HepG2 (cell line): ENCODE data around the gene DSG2. TPM values are rescaled to one million over a fixed set of nuclear protein-coding genes. Genes with fewer than 3 reads are reported as not detected.

ENCODE experiments used
- ATAC-seq: fragments of 200-7000 bp; cut with Tn5 transposase; 3 replicates; pipeline ENCODE4 v1.9.1; 2020; ENCODE audit warnings: mild to moderate bottlenecking, moderate library complexity
- BruUV-seq: library from RNA; stranded (reverse); fragments of 400-500 nt; replicated peaks from 2 replicates; lab custom pipeline; 2021; lab: Mats Ljungman, UMichigan
- CTCF ChIA-PET: fragments of 300-600 bp; formaldehyde crosslinking; extraction: SDS; loops from one replicate; lab custom pipeline; 2021; ENCODE audit warnings: low total read pairs, inconsistent platforms, low intra/inter-chr PET ratio; lab: Yijun Ruan, JAX
- POLR2A ChIA-PET: fragments of 350-600 bp; sonication (Branson Sonifier 250); formaldehyde crosslinking; loops from one replicate; lab custom pipeline; 2020; ENCODE audit warnings: antibody characterized with exemption, inconsistent platforms; lab: Yijun Ruan, JAX
- DNase-seq: peaks from one replicate; pipeline ENCODE4 v3.0.0-alpha.2; 2015; ENCODE audit warnings: low spot score
- FAIRE-seq: peaks from 3 replicates; lab custom pipeline; 2011; peaks lifted over from hg19 to GRCh38; lab: Jason Lieb, UNC
- H2AFZ ChIP-seq: one replicate; pipeline ENCODE4 v1.6.1; 2011; ENCODE audit warnings: low read length, inconsistent platforms
- H3K27ac ChIP-seq: fragments of 300-600 bp; 3 replicates; pipeline ENCODE4 v1.8.0; 2011; ENCODE audit warnings: mixed run types, mild to moderate bottlenecking, mixed read lengths, low read length, inconsistent platforms; ENCODE audit not compliant: insufficient read depth; ENCODE audit errors: extremely low read length
- H3K27me3 ChIP-seq, 2 experiments: fragments of 200-600 bp in 1 of 2; 2 replicates in 1 of 2; 3 replicates in 1 of 2; pipeline versions ENCODE4 v1.6.0 to v1.8.0; 2011; ENCODE audit warnings: low read length in 2 of 2, mild to moderate bottlenecking in 2 of 2, moderate library complexity in 2 of 2, inconsistent platforms in 1 of 2; ENCODE audit not compliant: insufficient read depth in 2 of 2, control insufficient read depth in 1 of 2
- H3K36me3 ChIP-seq, 2 experiments: fragments of 200-600 bp in 1 of 2; replicated peaks in 1 of 2; 2 replicates in 1 of 2; 3 replicates in 1 of 2; pipeline versions ENCODE4 v1.5.1 to v1.8.0; 2011; ENCODE audit warnings: low read length in 2 of 2, inconsistent platforms in 1 of 2; ENCODE audit not compliant: insufficient read depth in 2 of 2, control insufficient read depth in 1 of 2
- H3K4me1 ChIP-seq: 2 replicates; pipeline ENCODE4 v1.5.1; 2012; ENCODE audit warnings: low read length, inconsistent platforms; ENCODE audit not compliant: insufficient read depth
- H3K4me2 ChIP-seq: 2 replicates; pipeline ENCODE4 v1.6.0; 2011; ENCODE audit warnings: low read depth, low read length, inconsistent platforms
- H3K4me3 ChIP-seq, 3 experiments: fragments of 200-600 bp in 1 of 3; sonication (generic), shearing (Covaris generic) in 1 of 3; replicated peaks in 1 of 3; 2 replicates each; pipeline ENCODE4 v1.5.1; 2011 to 2016; ENCODE audit warnings: low read length in 3 of 3, inconsistent platforms in 2 of 3, low read depth in 2 of 3, mild to moderate bottlenecking in 2 of 3, control low read depth in 1 of 3, mixed read lengths in 1 of 3; ENCODE audit not compliant: insufficient read depth in 1 of 3
- H3K79me2 ChIP-seq: one replicate; pipeline ENCODE4 v1.6.1; 2011; ENCODE audit warnings: low read length, inconsistent platforms; ENCODE audit not compliant: insufficient read depth
- H3K9ac ChIP-seq: 2 replicates; pipeline ENCODE4 v1.6.0; 2011; ENCODE audit warnings: mild to moderate bottlenecking, low read depth, low read length, inconsistent platforms; ENCODE audit not compliant: insufficient read depth
- H3K9me3 ChIP-seq: 2 replicates; pipeline ENCODE4 v1.5.1; 2012; ENCODE audit warnings: mild to moderate bottlenecking, low read length
- H4K20me1 ChIP-seq: 2 replicates; pipeline ENCODE4 v1.6.0; 2011; ENCODE audit warnings: inconsistent platforms, mild to moderate bottlenecking, low read length, moderate library complexity; ENCODE audit not compliant: insufficient read depth
- CBX5 ChIP-seq: sonication (generic); formaldehyde crosslinking; IDR thresholded peaks from 2 replicates; pipeline ENCODE4 v1.4.0; 2020; ENCODE audit warnings: missing genetic modification reagents, borderline replicate concordance
- FOXM1 ChIP-seq: sonication (generic); formaldehyde crosslinking; IDR thresholded peaks from 2 replicates; pipeline ENCODE4 v1.5.0; 2020; ENCODE audit warnings: missing genetic modification reagents
- HMG20B ChIP-seq: conservative IDR thresholded peaks from 2 replicates; pipeline ENCODE4 v1.6.1; 2016; ENCODE audit warnings: missing genetic modification reagents, missing compliant biosample characterization
- HNRNPK ChIP-seq: fragments of 200-400 bp; formaldehyde crosslinking; IDR thresholded peaks from 2 replicates; pipeline ENCODE4 v1.6.1; 2018; ENCODE audit warnings: low read length, low read depth, moderate library complexity, mild to moderate bottlenecking; ENCODE audit not compliant: poor library complexity, severe bottlenecking
- JUND ChIP-seq: sonication (generic); formaldehyde crosslinking; IDR thresholded peaks from 2 replicates; pipeline ENCODE4 v1.8.0; 2022; ENCODE audit warnings: mild to moderate bottlenecking, missing genetic modification reagents
- KDM1A ChIP-seq: IDR thresholded peaks from 2 replicates; pipeline ENCODE4 v1.6.1; 2016; ENCODE audit warnings: missing compliant biosample characterization
- KMT2B ChIP-seq: IDR thresholded peaks from 2 replicates; pipeline ENCODE4 v1.6.1; 2016; ENCODE audit warnings: missing genetic modification reagents, missing compliant biosample characterization
- MEIS2 ChIP-seq: sonication (generic); formaldehyde crosslinking; IDR thresholded peaks from 2 replicates; pipeline ENCODE4 v1.9.0; 2021; ENCODE audit warnings: mild to moderate bottlenecking, missing genetic modification reagents
- NFATC3 ChIP-seq: sonication (generic); formaldehyde crosslinking; IDR thresholded peaks from 2 replicates; pipeline ENCODE4 v1.5.1; 2020; ENCODE audit warnings: mild to moderate bottlenecking, missing genetic modification reagents
- NFRKB ChIP-seq: fragments of 450-650 bp; IDR thresholded peaks from 2 replicates; pipeline ENCODE4 v1.6.1; 2017
- PHF20 ChIP-seq: sonication (generic); formaldehyde crosslinking; IDR thresholded peaks from 2 replicates; pipeline ENCODE4 v1.5.0; 2020; ENCODE audit warnings: mild to moderate bottlenecking, missing genetic modification reagents
- PRMT3 ChIP-seq: sonication (generic); formaldehyde crosslinking; IDR thresholded peaks from 2 replicates; pipeline ENCODE4 v1.8.1; 2022; ENCODE audit warnings: low read depth, mild to moderate bottlenecking, moderate library complexity, missing genetic modification reagents, borderline replicate concordance
- RORA ChIP-seq: sonication (generic); formaldehyde crosslinking; IDR thresholded peaks from 2 replicates; pipeline ENCODE4 v1.5.0; 2020; ENCODE audit warnings: mild to moderate bottlenecking, missing genetic modification reagents, moderate library complexity
- RXRA ChIP-seq: sonication (generic); formaldehyde crosslinking; IDR thresholded peaks from 2 replicates; pipeline ENCODE4 v1.5.1; 2020; ENCODE audit warnings: missing genetic modification reagents
- SMAD1 ChIP-seq: sonication (generic); formaldehyde crosslinking; IDR thresholded peaks from 2 replicates; pipeline ENCODE4 v1.4.0; 2020; ENCODE audit warnings: missing genetic modification reagents, low read depth, mild to moderate bottlenecking, borderline replicate concordance
- U2AF2 ChIP-seq: fragments of 200-400 bp; formaldehyde crosslinking; IDR thresholded peaks from 2 replicates; pipeline ENCODE4 v1.6.1; 2017; ENCODE audit warnings: low read depth, mild to moderate bottlenecking, low read length
- YEATS4 ChIP-seq: sonication (generic); formaldehyde crosslinking; IDR thresholded peaks from 2 replicates; pipeline ENCODE4 v1.4.0; 2020; ENCODE audit warnings: missing genetic modification reagents, borderline replicate concordance
- WGBS: methylation state at CpG from one replicate; pipeline ENCODE4 v1.1.6; 2017; ENCODE audit warnings: low lambda C conversion rate; 5-methylcytosine and 5-hydroxymethylcytosine counted together
- in situ Hi-C: cut with HindIII; loops from 2 replicates; pipeline ENCODE4 v1.10.0; 2017; ENCODE audit warnings: low pct_unique_long_range_greater_than_20kb; ENCODE audit not compliant: extremely low pct_ligation_motif_present
- intact Hi-C: fragments of 100-400 bp; cut with micrococcal nuclease; formaldehyde crosslinking; loops from one replicate; pipeline ENCODE4 v1.10.0; 2022; ENCODE audit not compliant: unreplicated experiment
- polyA plus RNA-seq, 8 experiments: library from polyadenylated mRNA; depleted of rRNA in 3 of 8; stranded (reverse) in 7 of 8; unstranded in 1 of 8; fragments of >200 nt; fragmentation: Illumina TruSeq in 4 of 8; extraction: Trizol in 4 of 8; gene quantifications; 2 replicates each; pipeline versions ENCODE4 v1.2.1 to v1.2.3, GENCODE V29; 2011 to 2016; ENCODE audit warnings: low read depth in 4 of 8, missing spikeins in 1 of 8, mixed read lengths in 1 of 8; ENCODE audit not compliant: insufficient read depth in 1 of 8
- total RNA-seq, 5 experiments: library from RNA; depleted of rRNA; stranded (reverse); fragments of >200 nt; fragmentation: Illumina TruSeq; extraction: Trizol; gene quantifications; 2 replicates each; pipeline ENCODE4 v1.2.3, GENCODE V29; 2016; ENCODE audit warnings: low read depth in 1 of 5
- TF ChIP-seq, protein P1 (sequence below): sonication (generic); formaldehyde crosslinking; IDR thresholded peaks from 2 replicates; pipeline ENCODE4 v1.5.0; 2020; ENCODE audit warnings: missing genetic modification reagents, mild to moderate bottlenecking, borderline replicate concordance
- TF ChIP-seq, protein P2 (sequence below): sonication (generic); formaldehyde crosslinking; IDR thresholded peaks from 2 replicates; pipeline ENCODE4 v1.4.0; 2020; ENCODE audit warnings: mild to moderate bottlenecking, missing genetic modification reagents
- TF ChIP-seq, protein P3 (sequence below): sonication (generic); formaldehyde crosslinking; IDR thresholded peaks from 2 replicates; pipeline ENCODE4 v1.8.0; 2022; ENCODE audit warnings: low read depth, missing genetic modification reagents
- TF ChIP-seq, protein P4 (sequence below): sonication (generic); formaldehyde crosslinking; IDR thresholded peaks from 2 replicates; pipeline ENCODE4 v1.5.1; 2020; ENCODE audit warnings: mild to moderate bottlenecking, moderate library complexity, missing genetic modification reagents

Gene DSG2
- total and polyA plus RNA-seq, 2 of the 13 experiments (the other 11 are each of a cell fraction or from before 2014, with no cell fraction given), result 23.3 to 66.7 TPM

DNA sequence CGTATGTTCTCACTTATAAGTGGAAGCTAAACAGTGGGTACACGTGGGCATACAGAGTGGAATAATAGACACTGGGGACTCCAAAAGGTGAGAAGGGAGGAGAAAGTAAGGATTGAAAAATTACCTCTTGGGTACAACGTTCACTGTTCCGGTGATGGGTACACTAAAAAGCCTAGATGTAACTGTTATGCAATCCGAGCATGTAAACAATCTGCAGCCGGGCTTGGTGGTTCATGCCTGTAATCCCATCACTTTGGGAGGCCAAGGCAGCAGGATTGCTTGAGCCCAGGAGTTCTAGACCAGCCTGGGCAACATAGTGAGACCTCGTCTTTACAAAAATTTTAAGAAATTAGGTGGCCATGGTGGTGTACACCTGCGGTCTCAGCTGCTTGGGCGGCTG is 60.6 kb downstream of the DSG2 start:
- peaks cover 55% of the 10 kb centered on the region for H3K4me1 ChIP-seq
- 0 out of 2 replicates have a peak overlapping the region, but pooled peaks have one; percentile 16 for H3K4me2 ChIP-seq
- H3K27me3 ChIP-seq, result no peaks in the 10 kb centered on the region
- H3K27ac ChIP-seq, result no peak overlapping the region
- peak; percentile 60 for DNase-seq
- no peaks in the 10 kb centered on the region for H3K79me2 ChIP-seq
- no peaks in the 10 kb centered on the region for H3K9me3 ChIP-seq
- ChIA-PET CTCF (no interaction called here), POLR2A (no interaction called here)
- in situ Hi-C loops, result loop anchor here (5.0 to 10.0 kb wide), 4 partner anchors 69 to 416 kb away; no protein-coding TSS in a partner anchor
- no peak overlapping the region for H2AFZ ChIP-seq
- H3K9ac ChIP-seq, result no peak overlapping the region
- H4K20me1 ChIP-seq, result no peaks in the 10 kb centered on the region
- WGBS, result 20% methylated on average over 9 of the region's 9 CpGs
- H3K36me3 ChIP-seq, result no peaks in the 10 kb centered on the region
- BruUV-seq, result no TSS peak
- H3K4me3 ChIP-seq, result no peak overlapping the region
- FAIRE-seq, result peak; percentile 76
- peak; percentile 52 for ATAC-seq
- intact Hi-C loops, result loop anchor here (5.0 to 10.0 kb wide), 2 partner anchors 34 to 416 kb away; partner anchors contain the start of gene TTR
- no peak for TF ChIP-seq U2AF2
- TF ChIP-seq, protein P1, sequence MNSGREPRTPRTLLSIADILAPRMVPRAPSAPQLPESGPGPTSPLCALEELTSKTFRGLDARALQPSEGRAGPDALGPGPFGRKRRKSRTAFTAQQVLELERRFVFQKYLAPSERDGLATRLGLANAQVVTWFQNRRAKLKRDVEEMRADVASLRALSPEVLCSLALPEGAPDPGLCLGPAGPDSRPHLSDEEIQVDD, result no peak
- 0 out of 2 replicates have a peak, but pooled peaks have one; percentile 42 for TF ChIP-seq MEIS2 (CRISPR knock-in tag)
- peak; percentile 30; the same call in 1 of the 2 replicates for TF ChIP-seq CBX5 (CRISPR knock-in tag)
- no peak for TF ChIP-seq KMT2B
- TF ChIP-seq, protein P2, sequence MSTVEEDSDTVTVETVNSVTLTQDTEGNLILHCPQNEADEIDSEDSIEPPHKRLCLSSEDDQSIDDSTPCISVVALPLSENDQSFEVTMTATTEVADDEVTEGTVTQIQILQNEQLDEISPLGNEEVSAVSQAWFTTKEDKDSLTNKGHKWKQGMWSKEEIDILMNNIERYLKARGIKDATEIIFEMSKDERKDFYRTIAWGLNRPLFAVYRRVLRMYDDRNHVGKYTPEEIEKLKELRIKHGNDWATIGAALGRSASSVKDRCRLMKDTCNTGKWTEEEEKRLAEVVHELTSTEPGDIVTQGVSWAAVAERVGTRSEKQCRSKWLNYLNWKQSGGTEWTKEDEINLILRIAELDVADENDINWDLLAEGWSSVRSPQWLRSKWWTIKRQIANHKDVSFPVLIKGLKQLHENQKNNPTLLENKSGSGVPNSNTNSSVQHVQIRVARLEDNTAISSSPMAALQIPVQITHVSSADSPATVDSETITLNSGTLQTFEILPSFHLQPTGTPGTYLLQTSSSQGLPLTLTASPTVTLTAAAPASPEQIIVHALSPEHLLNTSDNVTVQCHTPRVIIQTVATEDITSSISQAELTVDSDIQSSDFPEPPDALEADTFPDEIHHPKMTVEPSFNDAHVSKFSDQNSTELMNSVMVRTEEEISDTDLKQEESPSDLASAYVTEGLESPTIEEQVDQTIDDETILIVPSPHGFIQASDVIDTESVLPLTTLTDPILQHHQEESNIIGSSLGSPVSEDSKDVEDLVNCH (CRISPR knock-in tag), result no peak
- TF ChIP-seq, protein P3, sequence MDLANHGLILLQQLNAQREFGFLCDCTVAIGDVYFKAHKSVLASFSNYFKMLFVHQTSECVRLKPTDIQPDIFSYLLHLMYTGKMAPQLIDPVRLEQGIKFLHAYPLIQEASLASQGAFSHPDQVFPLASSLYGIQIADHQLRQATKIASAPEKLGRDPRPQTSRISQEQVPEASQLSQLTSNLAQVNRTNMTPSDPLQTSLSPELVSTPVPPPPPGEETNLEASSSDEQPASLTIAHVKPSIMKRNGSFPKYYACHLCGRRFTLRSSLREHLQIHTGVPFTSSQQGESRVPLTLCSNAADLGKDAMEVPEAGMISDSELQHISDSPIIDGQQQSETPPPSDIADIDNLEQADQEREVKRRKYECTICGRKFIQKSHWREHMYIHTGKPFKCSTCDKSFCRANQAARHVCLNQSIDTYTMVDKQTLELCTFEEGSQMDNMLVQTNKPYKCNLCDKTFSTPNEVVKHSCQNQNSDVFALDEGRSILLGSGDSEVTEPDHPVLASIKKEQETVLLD, result no peak
- no peak for TF ChIP-seq SMAD1
- no peak for TF ChIP-seq HMG20B (CRISPR knock-in tag)
- TF ChIP-seq FOXM1, result no peak
- no peak for TF ChIP-seq NFATC3 (CRISPR knock-in tag)
- no peak for TF ChIP-seq HNRNPK
- TF ChIP-seq RXRA, result no peak; the same call in 1 of the 2 replicates
- TF ChIP-seq RORA, result no peak
- TF ChIP-seq PRMT3 (CRISPR knock-in tag), result no peak
- TF ChIP-seq NFRKB, result no peak
- no peak; the same call in 1 of the 2 replicates for TF ChIP-seq JUND (CRISPR knock-in tag)
- TF ChIP-seq YEATS4 (CRISPR knock-in tag), result no peak
- TF ChIP-seq PHF20 (CRISPR knock-in tag), result no peak
- TF ChIP-seq, protein P4, sequence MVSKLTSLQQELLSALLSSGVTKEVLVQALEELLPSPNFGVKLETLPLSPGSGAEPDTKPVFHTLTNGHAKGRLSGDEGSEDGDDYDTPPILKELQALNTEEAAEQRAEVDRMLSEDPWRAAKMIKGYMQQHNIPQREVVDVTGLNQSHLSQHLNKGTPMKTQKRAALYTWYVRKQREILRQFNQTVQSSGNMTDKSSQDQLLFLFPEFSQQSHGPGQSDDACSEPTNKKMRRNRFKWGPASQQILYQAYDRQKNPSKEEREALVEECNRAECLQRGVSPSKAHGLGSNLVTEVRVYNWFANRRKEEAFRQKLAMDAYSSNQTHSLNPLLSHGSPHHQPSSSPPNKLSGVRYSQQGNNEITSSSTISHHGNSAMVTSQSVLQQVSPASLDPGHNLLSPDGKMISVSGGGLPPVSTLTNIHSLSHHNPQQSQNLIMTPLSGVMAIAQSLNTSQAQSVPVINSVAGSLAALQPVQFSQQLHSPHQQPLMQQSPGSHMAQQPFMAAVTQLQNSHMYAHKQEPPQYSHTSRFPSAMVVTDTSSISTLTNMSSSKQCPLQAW (CRISPR knock-in tag), result peak; percentile 35; the same call in 1 of the 2 replicates
- TF ChIP-seq KDM1A (CRISPR knock-in tag), result peak; percentile 89; the same call in 1 of the 2 replicates
